GM12875 (cell line): ENCODE measurements around the gene SSBP1.

Experiments used
- H3K4me3 ChIP-seq: one replicate; pipeline ENCODE4 v1.5.1; 2011; ENCODE audit warnings: low read depth, low read length, control low read depth
- CTCF ChIP-seq: IDR thresholded peaks from 2 replicates; pipeline ENCODE4 v1.5.1; 2011; ENCODE audit warnings: low read depth, mild to moderate bottlenecking, control low read depth, inconsistent platforms, low read length, moderate library complexity, borderline replicate concordance; ENCODE audit not compliant: insufficient read depth

SSBP1 gene

GRCh38 chr7:141715794-141716689 lies 22.1 kb upstream of the SSBP1 start:
- no peak for TF ChIP-seq CTCF
- no peak overlapping the region for H3K4me3 ChIP-seq

- TF ChIP-seq CTCF = no peak
- H3K4me3 ChIP-seq = no peak overlapping the region
Measured at GRCh38 chr7:141717450-141717849, 20.7 kb upstream of the SSBP1 start.

GRCh38 chr7:141722529-141722928 lies 15.6 kb upstream of the SSBP1 start:
- H3K4me3 ChIP-seq = no peak overlapping the region
- TF ChIP-seq CTCF = no peak

GRCh38 chr7:141729020-141729419 lies 9.1 kb upstream of the SSBP1 start:
- no peak for TF ChIP-seq CTCF

GRCh38 chr7:141731476-141732149 lies 6.5 kb upstream of the SSBP1 start:
- TF ChIP-seq CTCF = no peak
- no peak overlapping the region for H3K4me3 ChIP-seq

More at GRCh38 chr7:141729020-141729419, 9.1 kb upstream of the SSBP1 start:
- H3K4me3 ChIP-seq = no peak overlapping the region

GRCh38 chr7:141737118-141737835 lies 881 bp upstream of the SSBP1 start:
- TF ChIP-seq CTCF = no peak
- peak overlapping the region; percentile 95 for H3K4me3 ChIP-seq
